Common myeloid progenitor, CD34-positive (primary cell): ENCODE data around the gene ELOVL2.
A peak's percentile ranks its signal among the peaks of the same experiment; 100 is the strongest.

ENCODE experiments used
- CTCF ChIA-PET: fragments of 350-600 bp; sonication (Branson Sonifier 250); formaldehyde crosslinking; loops from one replicate; lab custom pipeline; 2021; ENCODE audit warnings: antibody characterized with exemption; lab: Charles Lee
- POLR2A ChIA-PET: fragments of 350-600 bp; sonication (Branson Sonifier 250); formaldehyde crosslinking; loops from one replicate; lab custom pipeline; 2021; ENCODE audit warnings: antibody characterized with exemption; lab: Charles Lee
- DNase-seq, 3 donors: peaks; one replicate each; pipeline versions ENCODE4 v3.0.0 to v3.0.0-alpha.2; 2013
- H3K27ac ChIP-seq, 2 experiments: 1 replicate in 1 of 2; 2 replicates in 1 of 2; pipeline ENCODE4 v1.7.0; 2013; ENCODE audit warnings: inconsistent platforms in 2 of 2, low read length in 2 of 2, mild to moderate bottlenecking in 2 of 2, low read depth in 1 of 2, moderate library complexity in 1 of 2; ENCODE audit not compliant: severe bottlenecking in 2 of 2, insufficient read depth in 1 of 2, poor library complexity in 1 of 2
- H3K27me3 ChIP-seq, 5 experiments: replicated peaks in 2 of 5; 1 replicate in 3 of 5; 2 replicates in 2 of 5; pipeline versions ENCODE4 v1.6.1 to v1.7.0; 2013; ENCODE audit warnings: low read length in 4 of 5, mild to moderate bottlenecking in 2 of 5, moderate library complexity in 2 of 5, inconsistent platforms in 1 of 5; ENCODE audit not compliant: insufficient read depth in 5 of 5, control insufficient read depth in 4 of 5
- H3K36me3 ChIP-seq, 4 experiments: 1 replicate in 2 of 4; 2 replicates in 2 of 4; pipeline versions ENCODE4 v1.6.1 to v1.7.0; 2013; ENCODE audit warnings: low read length in 3 of 4, control low read depth in 1 of 4, mild to moderate bottlenecking in 1 of 4; ENCODE audit not compliant: control insufficient read depth in 4 of 4, insufficient read depth in 4 of 4
- H3K4me1 ChIP-seq, 4 experiments: 1 replicate in 3 of 4; 2 replicates in 1 of 4; pipeline versions ENCODE4 v1.6.1 to v1.7.1; 2013; ENCODE audit warnings: low read length in 3 of 4, mild to moderate bottlenecking in 3 of 4, control low read depth in 1 of 4, inconsistent platforms in 1 of 4, moderate library complexity in 1 of 4; ENCODE audit not compliant: control insufficient read depth in 4 of 4, insufficient read depth in 4 of 4; ENCODE audit errors: control extremely low read depth in 1 of 4
- H3K4me3 ChIP-seq, 7 experiments: 1 replicate in 4 of 7; 2 replicates in 3 of 7; pipeline versions ENCODE4 v1.5.1 to v1.7.0; 2013; ENCODE audit warnings: mild to moderate bottlenecking in 7 of 7, low read length in 6 of 7, moderate library complexity in 6 of 7, inconsistent platforms in 2 of 7, low read depth in 2 of 7, control low read depth in 1 of 7; ENCODE audit not compliant: insufficient read depth in 4 of 7, control insufficient read depth in 1 of 7; ENCODE audit errors: extremely low read depth in 1 of 7
- H3K9me3 ChIP-seq, 5 experiments: 1 replicate in 4 of 5; 2 replicates in 1 of 5; pipeline versions ENCODE4 v1.6.1 to v1.7.1; 2013; ENCODE audit warnings: low read length in 4 of 5, mild to moderate bottlenecking in 2 of 5, inconsistent platforms in 1 of 5, low read depth in 1 of 5, moderate library complexity in 1 of 5; ENCODE audit not compliant: control insufficient read depth in 4 of 5, insufficient read depth in 2 of 5; ENCODE audit errors: control extremely low read depth in 1 of 5
- WGBS: methylation state at CpG from one replicate; pipeline ENCODE4 v1.1.5; 2013; ENCODE audit not compliant: insufficient coverage; 5-methylcytosine and 5-hydroxymethylcytosine counted together

Gene ELOVL2

DNA sequence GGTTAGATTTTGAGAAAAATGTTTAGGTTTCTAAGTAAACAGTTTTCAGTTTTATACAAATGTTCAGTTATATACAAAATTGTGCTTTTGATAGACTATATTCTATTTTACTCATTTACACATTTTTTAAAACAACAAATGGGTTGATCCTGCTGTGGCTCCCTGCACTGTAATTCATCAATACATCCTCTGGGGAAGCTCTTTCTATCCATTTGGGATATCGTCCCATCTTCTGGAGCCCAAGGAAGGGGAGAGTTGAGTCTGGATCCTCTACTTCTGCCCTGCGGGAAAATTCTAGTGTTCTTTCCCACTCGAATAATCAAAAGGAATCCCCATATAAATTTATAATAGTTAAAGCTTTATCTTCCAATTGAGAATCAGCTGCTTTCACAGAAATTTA, 82.3 kb downstream of the ELOVL2 start:
- CTCF ChIA-PET, result no interaction called here
- Histone ChIP-seq H3K4me3 (no peak overlapping the region), H3K27me3 (no peaks in the 10 kb centered on the region), H3K36me3 (no peaks in the 10 kb centered on the region), H3K9me3 (peaks cover 0 to 8% (median 0%) of the 10 kb centered on the region in 5 experiments), H3K4me1 (no peaks in the 10 kb centered on the region), H3K27ac (no peak overlapping the region)
- WGBS, result no CpG with 5 or more reads among the region's 3 CpGs
- no peak for DNase-seq
- POLR2A ChIA-PET, result no interaction called here

DNA sequence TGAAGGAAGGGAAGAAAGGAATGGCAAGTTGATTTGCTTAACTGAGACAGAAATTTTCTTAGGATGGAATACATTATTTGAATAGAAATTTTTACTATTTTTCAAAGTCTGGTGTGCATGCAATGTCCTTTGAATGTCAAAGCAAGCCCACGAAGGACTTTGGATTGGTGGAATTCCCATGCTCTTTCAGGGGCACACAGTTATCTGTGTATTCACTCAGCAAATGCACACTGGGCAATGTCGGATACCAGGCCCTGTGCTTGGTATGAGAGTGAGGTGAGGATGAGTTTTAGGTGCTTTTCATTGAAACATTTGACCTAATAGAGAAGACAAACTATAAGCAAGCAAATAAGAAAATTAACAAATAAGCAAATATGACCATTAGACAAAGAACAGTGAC, 83.9 kb downstream of the ELOVL2 start:
- H3K27ac ChIP-seq, result no peak overlapping the region
- no peaks in the 10 kb centered on the region for H3K9me3 ChIP-seq
- H3K27me3 ChIP-seq, result no peaks in the 10 kb centered on the region
- ChIA-PET POLR2A (no interaction called here), CTCF (interaction anchor here (1.1 kb wide), 1 partner anchor 109 kb away, joined by 3 read pairs; no protein-coding TSS in a partner anchor)
- no peak for DNase-seq
- no CpG with 5 or more reads among the region's 2 CpGs for WGBS
- H3K4me1 ChIP-seq, result no peaks in the 10 kb centered on the region
- no peaks in the 10 kb centered on the region for H3K36me3 ChIP-seq
- H3K4me3 ChIP-seq, result no peak overlapping the region

DNA sequence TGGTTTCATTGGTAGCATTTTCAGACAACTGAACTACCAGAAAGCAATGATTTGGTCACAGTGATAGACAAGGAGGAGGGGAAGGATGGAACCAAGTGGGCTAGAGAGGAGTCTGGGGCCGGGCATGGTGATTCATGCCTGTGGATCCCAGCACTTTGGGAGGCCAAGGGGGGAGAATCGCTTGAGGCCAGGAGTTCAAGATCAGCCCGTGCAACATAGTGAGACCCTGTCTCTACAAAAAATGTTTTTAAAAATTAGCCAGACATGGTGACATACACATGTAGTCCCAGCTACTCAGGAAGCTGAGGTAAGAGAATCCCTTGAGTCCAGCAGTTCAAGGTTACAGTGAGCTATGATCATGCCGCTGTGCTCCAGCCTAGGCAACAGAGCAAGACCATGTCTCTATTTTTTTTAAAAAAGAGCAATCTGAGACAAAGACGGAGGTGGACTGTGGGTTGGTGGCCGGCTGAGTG, 86.7 kb downstream of the ELOVL2 start:
- ChIA-PET CTCF (interaction anchor here (1.5 kb wide), 1 partner anchor 21 kb away, joined by 5 read pairs; no protein-coding TSS in a partner anchor), POLR2A (no interaction called here)
- H3K27me3 ChIP-seq, result no peaks in the 10 kb centered on the region
- DNase-seq, result no peak
- 81% methylated on average over 4 of the region's 6 CpGs for WGBS
- no peak overlapping the region for H3K4me3 ChIP-seq
- H3K4me1 ChIP-seq, result no peaks in the 10 kb centered on the region
- no peak overlapping the region for H3K27ac ChIP-seq
- H3K36me3 ChIP-seq, result no peaks in the 10 kb centered on the region
- H3K9me3 ChIP-seq, result no peaks in the 10 kb centered on the region

DNA sequence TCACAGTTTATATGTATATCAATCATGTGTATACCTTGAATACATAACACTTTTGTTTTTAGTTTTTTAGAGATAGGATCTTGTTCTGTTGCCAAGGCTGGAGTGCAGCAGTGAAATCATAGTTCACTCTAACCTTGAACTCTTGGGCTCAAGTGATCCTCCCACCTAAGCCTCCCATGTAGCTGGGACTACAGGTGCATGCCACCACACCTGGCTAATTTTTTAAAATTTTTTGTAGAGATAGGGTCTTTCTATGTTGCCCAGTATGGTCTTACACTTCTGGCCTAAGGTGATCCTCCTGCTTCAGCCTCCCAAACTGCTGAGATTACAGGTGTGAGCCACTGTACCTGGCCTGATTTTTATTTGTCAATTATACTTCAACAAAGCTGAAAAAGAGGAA, 87.3 kb downstream of the ELOVL2 start:
- H3K9me3 ChIP-seq, result no peaks in the 10 kb centered on the region
- H3K4me3 ChIP-seq, result no peak overlapping the region
- H3K4me1 ChIP-seq, result no peaks in the 10 kb centered on the region
- no peaks in the 10 kb centered on the region for H3K36me3 ChIP-seq
- no peaks in the 10 kb centered on the region for H3K27me3 ChIP-seq
- no peak for DNase-seq
- H3K27ac ChIP-seq, result no peak overlapping the region
- CTCF ChIA-PET, result interaction anchor here (1.5 kb wide), 1 partner anchor 22 kb away, joined by 5 read pairs; no protein-coding TSS in a partner anchor
- POLR2A ChIA-PET, result no interaction called here

DNA sequence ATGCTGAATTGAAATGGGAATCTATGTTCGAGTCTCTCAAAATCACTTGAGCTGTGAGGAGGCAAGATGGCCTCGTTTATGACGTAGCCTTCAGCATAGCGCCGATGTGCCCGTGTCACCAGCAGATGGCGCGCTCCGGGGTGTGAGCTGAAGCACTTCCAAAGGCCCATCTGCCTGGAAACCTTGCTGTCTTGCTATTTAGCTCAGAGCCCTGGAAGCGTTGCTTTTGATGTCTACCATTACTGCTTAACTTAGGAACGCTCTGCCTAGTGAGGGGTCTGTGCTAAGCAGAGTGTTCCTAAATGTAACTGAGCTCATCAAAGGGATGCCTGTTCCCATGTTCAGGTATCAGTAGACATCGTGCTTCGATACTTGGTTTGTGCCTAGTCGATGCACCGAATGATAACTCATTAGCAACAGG, 89.5 kb downstream of the ELOVL2 start:
- H3K27me3 ChIP-seq, result no peaks in the 10 kb centered on the region
- H3K36me3 ChIP-seq, result no peaks in the 10 kb centered on the region
- CTCF ChIA-PET, result interaction anchor here (0.6 to 3.1 kb wide), 11 partner anchors 16 to 621 kb away, joined by 3 to 23 read pairs (median 5); no protein-coding TSS in a partner anchor
- H3K4me3 ChIP-seq, result no peak overlapping the region
- DNase-seq, result peak; percentile 64 to 82 (median 81)
- H3K4me1 ChIP-seq, result no peaks in the 10 kb centered on the region
- H3K9me3 ChIP-seq, result no peaks in the 10 kb centered on the region
- no peak overlapping the region for H3K27ac ChIP-seq
- POLR2A ChIA-PET, result no interaction called here
- 27% methylated on average over 13 of the region's 15 CpGs for WGBS

DNA sequence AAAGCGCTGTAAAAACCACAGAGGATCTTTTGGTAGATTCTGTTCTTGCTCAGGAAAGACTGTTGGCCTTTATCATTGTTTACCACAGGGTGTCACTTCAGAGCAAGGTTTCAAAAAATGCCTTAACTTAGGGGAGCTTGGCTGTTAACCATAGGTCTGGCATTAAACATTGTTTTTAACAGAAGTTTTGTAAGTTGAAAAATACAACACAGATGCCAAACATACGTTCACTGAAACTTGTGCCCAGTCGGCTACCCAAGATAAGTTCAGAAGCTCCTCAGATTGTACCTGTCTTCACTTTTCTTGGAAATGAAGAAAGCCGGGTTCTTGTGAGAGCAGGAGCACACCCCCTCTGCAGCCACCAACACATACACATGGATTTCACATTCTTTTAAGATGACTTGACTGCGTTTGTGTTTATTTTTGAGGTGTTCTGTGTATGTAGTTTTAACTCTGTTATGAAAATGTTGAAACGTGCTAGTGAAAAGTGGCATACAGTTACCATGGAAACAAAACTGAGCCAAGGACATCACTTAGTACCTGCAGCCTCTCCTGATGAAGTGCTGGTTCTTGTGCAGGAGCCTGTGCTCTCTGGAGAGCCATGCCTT, 92.3 kb downstream of the ELOVL2 start:
- ChIA-PET POLR2A (no interaction called here), CTCF (interaction anchor here (0.6 to 2.4 kb wide), 10 partner anchors 18 to 624 kb away, joined by 3 to 21 read pairs (median 4); no protein-coding TSS in a partner anchor)
- peak; percentile 23 to 64 (median 54) for DNase-seq
- 66% methylated on average over 4 of the region's 6 CpGs for WGBS
- no peaks in the 10 kb centered on the region for H3K27me3 ChIP-seq
- no peak overlapping the region for H3K27ac ChIP-seq
- H3K36me3 ChIP-seq, result no peaks in the 10 kb centered on the region
- no peaks in the 10 kb centered on the region for H3K9me3 ChIP-seq
- no peaks in the 10 kb centered on the region for H3K4me1 ChIP-seq
- H3K4me3 ChIP-seq, result no peak overlapping the region
